Tibial artery (tissue), 4 donors: ENCODE results near the gene LTBP4.

Experiments used
- DNase-seq, 2 donors: peaks; one replicate each; pipeline ENCODE4 v3.0.0-alpha.2; 2019
- H3K27ac ChIP-seq, 2 donors: fragments of 200-600 bp; sonication (generic) in 1 of 2; 1 replicate in 1 of 2; 2 replicates in 1 of 2; pipeline ENCODE4 v1.5.1; 2018 to 2019; ENCODE audit warnings: mild to moderate bottlenecking in 1 of 2
- H3K27me3 ChIP-seq, 2 donors: fragments of 200-600 bp; sonication (generic) in 1 of 2; one replicate each; pipeline versions ENCODE4 v1.5.1 to v1.6.0; 2016 to 2019
- H3K36me3 ChIP-seq, 3 donors: fragments of 200-600 bp; sonication (generic) in 2 of 3; one replicate each; pipeline ENCODE4 v1.5.1; 2016 to 2019; ENCODE audit warnings: mild to moderate bottlenecking in 2 of 3
- H3K4me1 ChIP-seq, 4 donors: fragments of 200-600 bp; sonication (generic) in 2 of 4; 1 replicate in 3 of 4; 2 replicates in 1 of 4; pipeline ENCODE4 v1.5.1; 2016 to 2019
- H3K4me3 ChIP-seq, 2 donors: fragments of 200-600 bp; sonication (generic) in 1 of 2; 1 replicate in 1 of 2; 2 replicates in 1 of 2; pipeline ENCODE4 v1.5.1; 2018 to 2019; ENCODE audit warnings: mild to moderate bottlenecking in 2 of 2
- H3K9me3 ChIP-seq, 3 donors: fragments of 200-600 bp; sonication (generic) in 1 of 3; one replicate each; pipeline ENCODE4 v1.5.1; 2016 to 2019
- intact Hi-C: fragments of 100-400 bp; cut with DNase I; formaldehyde crosslinking; loops from one replicate; pipeline ENCODE4 v1.15.0; 2023; ENCODE audit warnings: low total_unique reads
- TF ChIP-seq, protein P1 (sequence below), 2 experiments: fragments of 200-600 bp in 1 of 2; fragments of 450-650 bp in 1 of 2; IDR thresholded peaks; one replicate each; pipeline ENCODE4 v1.5.1; 2017 to 2019; ENCODE audit warnings: antibody characterized with exemption in 2 of 2, mild to moderate bottlenecking in 1 of 2, moderate library complexity in 1 of 2

Gene LTBP4

GRCh38 chr19:40672573-40673299 lies 71.6 kb downstream of the LTBP4 start:
- Histone ChIP-seq H3K27me3 (no peaks in the 10 kb centered on the region), H3K9me3 (no peaks in the 10 kb centered on the region), H3K27ac (no peak overlapping the region), H3K4me3 (no peak overlapping the region), H3K36me3 (peaks cover 82 to 99% (median 95%) of the 10 kb centered on the region in 3 donors), H3K4me1 (no peaks in the 10 kb centered on the region)
- TF ChIP-seq, protein P1, sequence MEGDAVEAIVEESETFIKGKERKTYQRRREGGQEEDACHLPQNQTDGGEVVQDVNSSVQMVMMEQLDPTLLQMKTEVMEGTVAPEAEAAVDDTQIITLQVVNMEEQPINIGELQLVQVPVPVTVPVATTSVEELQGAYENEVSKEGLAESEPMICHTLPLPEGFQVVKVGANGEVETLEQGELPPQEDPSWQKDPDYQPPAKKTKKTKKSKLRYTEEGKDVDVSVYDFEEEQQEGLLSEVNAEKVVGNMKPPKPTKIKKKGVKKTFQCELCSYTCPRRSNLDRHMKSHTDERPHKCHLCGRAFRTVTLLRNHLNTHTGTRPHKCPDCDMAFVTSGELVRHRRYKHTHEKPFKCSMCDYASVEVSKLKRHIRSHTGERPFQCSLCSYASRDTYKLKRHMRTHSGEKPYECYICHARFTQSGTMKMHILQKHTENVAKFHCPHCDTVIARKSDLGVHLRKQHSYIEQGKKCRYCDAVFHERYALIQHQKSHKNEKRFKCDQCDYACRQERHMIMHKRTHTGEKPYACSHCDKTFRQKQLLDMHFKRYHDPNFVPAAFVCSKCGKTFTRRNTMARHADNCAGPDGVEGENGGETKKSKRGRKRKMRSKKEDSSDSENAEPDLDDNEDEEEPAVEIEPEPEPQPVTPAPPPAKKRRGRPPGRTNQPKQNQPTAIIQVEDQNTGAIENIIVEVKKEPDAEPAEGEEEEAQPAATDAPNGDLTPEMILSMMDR (IDR thresholded peaks at IDR 0.05) = no peak
- intact Hi-C loops = no loop called here
- DNase-seq = no peak

- no peak overlapping the region for H3K4me3 ChIP-seq
- H3K9me3 ChIP-seq = no peaks in the 10 kb centered on the region
- DNase-seq = no peak
- no peaks in the 10 kb centered on the region for H3K27me3 ChIP-seq
- TF ChIP-seq, protein P1 (IDR thresholded peaks at IDR 0.05) = no peak
- peaks cover 88 to 99% (median 95%) of the 10 kb centered on the region in 3 donors for H3K36me3 ChIP-seq
- H3K4me1 ChIP-seq = no peaks in the 10 kb centered on the region
- intact Hi-C loops = no loop called here
- no peak overlapping the region for H3K27ac ChIP-seq
These were observed 72.2 kb downstream of the LTBP4 start for GRCh38 chr19:40673397-40673796.

GRCh38 chr19:40674291-40674690 lies 73.1 kb downstream of the LTBP4 start:
- intact Hi-C loops = no loop called here
- H3K36me3 ChIP-seq = peaks cover 93 to 99% (median 95%) of the 10 kb centered on the region in 3 donors
- DNase-seq = no peak
- no peak overlapping the region for H3K27ac ChIP-seq
- no peaks in the 10 kb centered on the region for H3K27me3 ChIP-seq
- TF ChIP-seq, protein P1 (IDR thresholded peaks at IDR 0.05) = no peak
- H3K4me1 ChIP-seq = no peaks in the 10 kb centered on the region
- H3K4me3 ChIP-seq = no peak overlapping the region
- no peaks in the 10 kb centered on the region for H3K9me3 ChIP-seq

- H3K36me3 ChIP-seq = peaks cover 93 to 98% (median 95%) of the 10 kb centered on the region in 3 donors
- intact Hi-C loops = no loop called here
- H3K4me3 ChIP-seq = no peak overlapping the region
- H3K27ac ChIP-seq = no peak overlapping the region
- H3K9me3 ChIP-seq = no peaks in the 10 kb centered on the region
- H3K4me1 ChIP-seq = no peaks in the 10 kb centered on the region
- TF ChIP-seq, protein P1 (IDR thresholded peaks at IDR 0.05) = no peak
- H3K27me3 ChIP-seq = no peaks in the 10 kb centered on the region
- DNase-seq = no peak
These were observed 76.0 kb downstream of the LTBP4 start for GRCh38 chr19:40677156-40677555.
